SK-N-SH (cell line): ENCODE results near the gene OSBP2. TPM values are rescaled to one million over a fixed set of nuclear protein-coding genes. Genes with fewer than 3 reads are reported as not detected.
A peak's percentile ranks its signal among the peaks of the same experiment; 100 is the strongest.

Experiments used
- CTCF ChIA-PET: fragments of 300-600, 350-600 bp; formaldehyde crosslinking; extraction: SDS; loops from one replicate; lab custom pipeline; 2021; lab: Yijun Ruan, JAX
- POLR2A ChIA-PET: fragments of 350-600 bp; sonication (Branson Sonifier 250); formaldehyde crosslinking; extraction: SDS; loops from one replicate; lab custom pipeline; 2020; ENCODE audit warnings: antibody characterized with exemption, inconsistent platforms; lab: Yijun Ruan, JAX
- DNase-seq: peaks from one replicate; pipeline ENCODE4 v3.0.0; 2012
- H2AFZ ChIP-seq: fragments of 200-600 bp; sonication (generic); 2 replicates; pipeline ENCODE4 v1.8.1; 2016; ENCODE audit warnings: antibody characterized with exemption, mild to moderate bottlenecking, low read depth
- H3F3A ChIP-seq: fragments of 200-600 bp; sonication (generic); replicated peaks from 2 replicates; pipeline ENCODE3; 2016; ENCODE audit warnings: antibody characterized with exemption, mild to moderate bottlenecking; ENCODE audit not compliant: insufficient read depth
- H3K27ac ChIP-seq, 2 experiments: fragments of 200-500 bp in 1 of 2; fragments of 200-600 bp in 1 of 2; sonication (Bioruptor generic) in 1 of 2; sonication (generic), shearing (Covaris generic) in 1 of 2; 2 replicates each; pipeline versions ENCODE4 v1.5.1 to v1.6.1; 2014 to 2016; ENCODE audit warnings: low read depth in 2 of 2, inconsistent platforms in 1 of 2, low read length in 1 of 2, mild to moderate bottlenecking in 1 of 2, mixed read lengths in 1 of 2
- H3K27me3 ChIP-seq: fragments of 200-600 bp; sonication (generic), shearing (Covaris generic); 2 replicates; pipeline ENCODE4 v1.6.1; 2016; ENCODE audit warnings: mixed run types; ENCODE audit not compliant: insufficient read depth
- H3K36me3 ChIP-seq, 2 experiments: fragments of 200-500 bp in 1 of 2; fragments of 200-600 bp in 1 of 2; sonication (Bioruptor generic) in 1 of 2; sonication (generic) in 1 of 2; replicated peaks in 1 of 2; 2 replicates each; pipeline versions ENCODE3 to v1.5.1; 2014 to 2016; ENCODE audit warnings: low read length in 1 of 2, mild to moderate bottlenecking in 1 of 2; ENCODE audit not compliant: insufficient read depth in 2 of 2, control insufficient read depth in 1 of 2
- H3K4me1 ChIP-seq, 2 experiments: fragments of 200-500 bp in 1 of 2; fragments of 200-600 bp in 1 of 2; sonication (Bioruptor generic) in 1 of 2; sonication (generic), shearing (Covaris generic) in 1 of 2; 2 replicates each; pipeline versions ENCODE4 v1.5.1 to v1.6.1; 2014 to 2016; ENCODE audit warnings: low read depth in 1 of 2, low read length in 1 of 2, mixed run types in 1 of 2; ENCODE audit not compliant: insufficient read depth in 2 of 2, control insufficient read depth in 1 of 2
- H3K4me2 ChIP-seq: fragments of 200-600 bp; sonication (generic), shearing (Covaris generic); 2 replicates; pipeline ENCODE4 v1.6.1; 2017; ENCODE audit warnings: mixed run types
- H3K4me3 ChIP-seq, 2 experiments: fragments of 200-500 bp in 1 of 2; fragments of 200-600 bp in 1 of 2; sonication (Bioruptor generic) in 1 of 2; sonication (generic), shearing (Covaris generic) in 1 of 2; 2 replicates each; pipeline versions ENCODE4 v1.5.1 to v1.8.1; 2014 to 2016; ENCODE audit warnings: low read depth in 2 of 2, inconsistent platforms in 1 of 2, low read length in 1 of 2, mild to moderate bottlenecking in 1 of 2, mixed read lengths in 1 of 2, moderate library complexity in 1 of 2
- H3K79me2 ChIP-seq: fragments of 200-600 bp; sonication (generic); 2 replicates; pipeline ENCODE4 v1.8.1; 2017; ENCODE audit warnings: mild to moderate bottlenecking; ENCODE audit not compliant: insufficient read depth
- H3K9ac ChIP-seq: fragments of 200-600 bp; sonication (generic); 2 replicates; pipeline ENCODE4 v1.6.1; 2017; ENCODE audit warnings: mixed run types
- H3K9me2 ChIP-seq: fragments of 200-600 bp; sonication (generic); 2 replicates; pipeline ENCODE4 v1.6.1; 2017; ENCODE audit warnings: mixed run types
- H3K9me3 ChIP-seq: fragments of 200-600 bp; sonication (generic); 2 replicates; pipeline ENCODE4 v1.6.1; 2017; ENCODE audit warnings: mixed run types, mild to moderate bottlenecking, moderate library complexity
- H4K20me1 ChIP-seq: fragments of 200-600 bp; sonication (generic); 2 replicates; pipeline ENCODE4 v1.6.1; 2017; ENCODE audit warnings: mild to moderate bottlenecking, mixed run types; ENCODE audit not compliant: insufficient read depth
- CTCF ChIP-seq: fragments of 200-600 bp; sonication (generic); IDR thresholded peaks from 2 replicates; pipeline ENCODE4 v1.6.1; 2017; ENCODE audit warnings: antibody characterized with exemption, mild to moderate bottlenecking, moderate library complexity
- ELF1 ChIP-seq: IDR thresholded peaks from 2 replicates; pipeline ENCODE4 v1.4.0; 2012
- EP300 ChIP-seq, 2 experiments: IDR thresholded peaks; 2 replicates each; pipeline versions ENCODE4 v1.4.0 to v1.6.1; 2012; ENCODE audit warnings: borderline replicate concordance in 1 of 2, low read depth in 1 of 2, low read length in 1 of 2
- FOSL2 ChIP-seq: IDR thresholded peaks from 2 replicates; pipeline ENCODE4 v1.4.0; 2012; ENCODE audit warnings: low read depth, mild to moderate bottlenecking, moderate library complexity, borderline replicate concordance
- FOXJ3 ChIP-seq: sonication (generic); formaldehyde crosslinking; IDR thresholded peaks from 2 replicates; pipeline ENCODE4 v1.5.1; 2020; ENCODE audit warnings: mild to moderate bottlenecking, missing genetic modification reagents
- GABPA ChIP-seq: IDR thresholded peaks from 2 replicates; pipeline ENCODE4 v1.4.0; 2012; ENCODE audit warnings: low read depth, mild to moderate bottlenecking
- GATA2 ChIP-seq: sonication (generic); formaldehyde crosslinking; IDR thresholded peaks from 2 replicates; pipeline ENCODE4 v1.5.0; 2020; ENCODE audit warnings: mild to moderate bottlenecking, missing genetic modification reagents
- JUND ChIP-seq: IDR thresholded peaks from 2 replicates; pipeline ENCODE4 v1.4.0; 2012
- MAX ChIP-seq: IDR thresholded peaks from 2 replicates; pipeline ENCODE4 v1.4.0; 2012; ENCODE audit warnings: low read depth
- MEF2A ChIP-seq: IDR thresholded peaks from 2 replicates; pipeline ENCODE4 v1.4.0; 2012; ENCODE audit warnings: low read depth, borderline replicate concordance
- MXI1 ChIP-seq: IDR thresholded peaks from 2 replicates; pipeline ENCODE4 v1.6.1; 2012; ENCODE audit warnings: mild to moderate bottlenecking, low read depth, low read length, improper control_type of control experiment
- NFIC ChIP-seq: IDR thresholded peaks from 2 replicates; pipeline ENCODE4 v1.4.0; 2012; ENCODE audit warnings: borderline replicate concordance
- RCOR1 ChIP-seq: fragments of 150-350 bp; IDR thresholded peaks from 2 replicates; pipeline ENCODE4 v1.6.1; 2017; ENCODE audit warnings: antibody characterized with exemption, low read length
- RFX5 ChIP-seq: IDR thresholded peaks from 2 replicates; pipeline ENCODE4 v1.6.1; 2012; ENCODE audit warnings: mild to moderate bottlenecking, improper control_type of control experiment, low read length
- RXRA ChIP-seq: IDR thresholded peaks from 2 replicates; pipeline ENCODE4 v1.4.0; 2012; ENCODE audit warnings: low read depth, mild to moderate bottlenecking, borderline replicate concordance
- SIN3A ChIP-seq: IDR thresholded peaks from 2 replicates; pipeline ENCODE4 v1.6.1; 2012; ENCODE audit warnings: low read depth, mild to moderate bottlenecking, low read length, moderate library complexity, borderline replicate concordance
- SMC3 ChIP-seq: IDR thresholded peaks from 2 replicates; pipeline ENCODE4 v1.6.1; 2012; ENCODE audit warnings: low read depth, low read length, improper control_type of control experiment
- TCF12 ChIP-seq: IDR thresholded peaks from 2 replicates; pipeline ENCODE4 v1.4.0; 2012
- TEAD4 ChIP-seq: IDR thresholded peaks from 2 replicates; pipeline ENCODE4 v1.4.0; 2012; ENCODE audit warnings: mild to moderate bottlenecking, borderline replicate concordance; ENCODE audit not compliant: insufficient read depth
- USF2 ChIP-seq: fragments of 150-350 bp; IDR thresholded peaks from 2 replicates; pipeline ENCODE4 v1.6.1; 2017; ENCODE audit warnings: antibody characterized with exemption, low read length, low read depth, borderline replicate concordance
- ZBTB33 ChIP-seq: IDR thresholded peaks from 2 replicates; pipeline ENCODE4 v1.4.0; 2012; ENCODE audit warnings: low read depth, borderline replicate concordance
- WGBS: methylation state at CpG from one replicate; pipeline ENCODE4 v1.1.6; 2017; ENCODE audit warnings: low lambda C conversion rate; 5-methylcytosine and 5-hydroxymethylcytosine counted together
- polyA plus RNA-seq, 3 experiments: library from polyadenylated mRNA; depleted of rRNA; stranded (reverse); fragments of >200 nt; gene quantifications; 2 replicates each; pipeline ENCODE4 v1.2.3, GENCODE V29; 2012

Gene OSBP2
- polyA plus RNA-seq, 1 of the 3 experiments (the other 2 are of a cell fraction), result 3.1 TPM

GRCh38 chr22:30891781-30892180 is 197.1 kb downstream of the OSBP2 start:
- Histone ChIP-seq H3K4me1 (no peaks in the 10 kb centered on the region), H3K9me2 (no peaks in the 10 kb centered on the region), H3K4me2 (no peak overlapping the region), H2AFZ (no peak overlapping the region), H4K20me1 (no peaks in the 10 kb centered on the region), H3K9ac (no peak overlapping the region), H3K27me3 (no peaks in the 10 kb centered on the region), H3K4me3 (no peak overlapping the region), H3K36me3 (no peaks in the 10 kb centered on the region), H3K79me2 (no peaks in the 10 kb centered on the region), H3K9me3 (no peaks in the 10 kb centered on the region), H3K27ac (no peak overlapping the region), H3F3A (no peaks in the 10 kb centered on the region)
- 95% methylated on average over 4 of the region's 6 CpGs for WGBS
- DNase-seq, result peak; percentile 17
- CTCF ChIA-PET, result interaction anchor here (1.0 to 5.3 kb wide), 9 partner anchors 12 to 254 kb away, joined by 3 to 33 read pairs (median 8); no protein-coding TSS in a partner anchor
- TF ChIP-seq TCF12 (no peak), EP300 (IDR thresholded peaks at IDR 0.05; ENCODE audit: borderline replicate concordance in 1 of 2, low read depth in 1 of 2, low read length in 1 of 2) (no peak), JUND (no peak), FOXJ3 (CRISPR knock-in tag) (no peak), MAX (no peak), SMC3 (no peak), GATA2 (CRISPR knock-in tag) (no peak), MEF2A (no peak)
- POLR2A ChIA-PET, result no interaction called here

GRCh38 chr22:30892286-30892685 is 197.6 kb downstream of the OSBP2 start:
- no peaks in the 10 kb centered on the region for H3K79me2 ChIP-seq
- H3K9me2 ChIP-seq, result no peaks in the 10 kb centered on the region
- no peaks in the 10 kb centered on the region for H3K36me3 ChIP-seq
- 75% methylated on average over 5 of the region's 8 CpGs for WGBS
- no peaks in the 10 kb centered on the region for H3K27me3 ChIP-seq
- H3K4me2 ChIP-seq, result no peak overlapping the region
- no peak for DNase-seq
- no peak overlapping the region for H3K9ac ChIP-seq
- no peaks in the 10 kb centered on the region for H3F3A ChIP-seq
- H3K4me1 ChIP-seq, result no peaks in the 10 kb centered on the region
- ChIA-PET CTCF (interaction anchor here (1.0 to 5.3 kb wide), 4 partner anchors 11 to 129 kb away, joined by 3 to 33 read pairs (median 22); no protein-coding TSS in a partner anchor), POLR2A (no interaction called here)
- no peak overlapping the region for H3K27ac ChIP-seq
- H2AFZ ChIP-seq, result no peak overlapping the region
- TF ChIP-seq RCOR1 (no peak), ELF1 (no peak), MEF2A (no peak), MXI1 (no peak), TEAD4 (no peak), USF2 (no peak), GABPA (no peak), FOSL2 (no peak), TCF12 (no peak), EP300 (IDR thresholded peaks at IDR 0.05; ENCODE audit: borderline replicate concordance in 1 of 2, low read depth in 1 of 2, low read length in 1 of 2) (no peak), ZBTB33 (no peak), CTCF (no peak), NFIC (no peak), RFX5 (no peak), GATA2 (CRISPR knock-in tag) (no peak), SIN3A (no peak), RXRA (no peak)
- H4K20me1 ChIP-seq, result no peaks in the 10 kb centered on the region
- H3K4me3 ChIP-seq, result no peak overlapping the region
- H3K9me3 ChIP-seq, result no peaks in the 10 kb centered on the region
